Brain pericyte (primary cell): ENCODE results near the gene MBP.

ENCODE experiments used
- DNase-seq: peaks from one replicate; pipeline ENCODE4 v3.0.0-alpha.2; 2012; ENCODE audit warnings: low read depth, low spot score

MBP gene

GRCh38 chr18:77132369-77133050, at the start of gene MBP:
TSS of gene MBP (minus strand) at chr18:77132783. CDS start at chr18:77105261, 27,522 bp downstream.
- DNase-seq, result no peak

- no peak for DNase-seq
Measured at GRCh38 chr18:77181950-77182707, 49.5 kb upstream of the MBP start.

- DNase-seq, result no peak
Measured at GRCh38 chr18:77178559-77178958, 46.0 kb upstream of the MBP start.

GRCh38 chr18:77177009-77177408, 44.4 kb upstream of the MBP start:
- no peak for DNase-seq

GRCh38 chr18:77173275-77174030, 40.9 kb upstream of the MBP start:
- no peak for DNase-seq

- DNase-seq, result no peak
Measured at GRCh38 chr18:77170890-77171410, 38.4 kb upstream of the MBP start.

- no peak for DNase-seq
Measured at GRCh38 chr18:77168811-77169311, 36.3 kb upstream of the MBP start.

GRCh38 chr18:77167251-77167650, 34.7 kb upstream of the MBP start:
- no peak for DNase-seq

- no peak for DNase-seq
Measured at GRCh38 chr18:77166523-77166922, 33.9 kb upstream of the MBP start.

- DNase-seq, result peak; percentile 49
Measured at GRCh38 chr18:77165503-77166188, 33.1 kb upstream of the MBP start.

- no peak for DNase-seq
Measured at GRCh38 chr18:77164763-77165485, 32.3 kb upstream of the MBP start.

GRCh38 chr18:77164026-77164425, 31.4 kb upstream of the MBP start:
- no peak for DNase-seq

- no peak for DNase-seq
Measured at GRCh38 chr18:77162580-77162979, 30.0 kb upstream of the MBP start.

- no peak for DNase-seq
Measured at GRCh38 chr18:77161961-77162360, 29.4 kb upstream of the MBP start.

- no peak for DNase-seq
Measured at GRCh38 chr18:77161383-77161782, 28.8 kb upstream of the MBP start.

GRCh38 chr18:77160515-77160914, 27.9 kb upstream of the MBP start:
- no peak for DNase-seq

- no peak for DNase-seq
Measured at GRCh38 chr18:77157312-77157711, 24.7 kb upstream of the MBP start.

GRCh38 chr18:77155031-77155430, 22.4 kb upstream of the MBP start:
- DNase-seq, result no peak

GRCh38 chr18:77153404-77153803, 20.8 kb upstream of the MBP start:
- no peak for DNase-seq

- no peak for DNase-seq
Measured at GRCh38 chr18:77151772-77152520, 19.4 kb upstream of the MBP start.
